ENCODE data around the gene SFXN2. TPM values are rescaled to one million over a fixed set of nuclear protein-coding genes. Genes with fewer than 3 reads are reported as not detected.
A peak's percentile ranks its signal among the peaks of the same experiment; 100 is the strongest.

The SFXN2 gene
- total RNA-seq, 4 donors from 2014 or later = 7.2 to 26.4 (median 11.3) TPM

DNA sequence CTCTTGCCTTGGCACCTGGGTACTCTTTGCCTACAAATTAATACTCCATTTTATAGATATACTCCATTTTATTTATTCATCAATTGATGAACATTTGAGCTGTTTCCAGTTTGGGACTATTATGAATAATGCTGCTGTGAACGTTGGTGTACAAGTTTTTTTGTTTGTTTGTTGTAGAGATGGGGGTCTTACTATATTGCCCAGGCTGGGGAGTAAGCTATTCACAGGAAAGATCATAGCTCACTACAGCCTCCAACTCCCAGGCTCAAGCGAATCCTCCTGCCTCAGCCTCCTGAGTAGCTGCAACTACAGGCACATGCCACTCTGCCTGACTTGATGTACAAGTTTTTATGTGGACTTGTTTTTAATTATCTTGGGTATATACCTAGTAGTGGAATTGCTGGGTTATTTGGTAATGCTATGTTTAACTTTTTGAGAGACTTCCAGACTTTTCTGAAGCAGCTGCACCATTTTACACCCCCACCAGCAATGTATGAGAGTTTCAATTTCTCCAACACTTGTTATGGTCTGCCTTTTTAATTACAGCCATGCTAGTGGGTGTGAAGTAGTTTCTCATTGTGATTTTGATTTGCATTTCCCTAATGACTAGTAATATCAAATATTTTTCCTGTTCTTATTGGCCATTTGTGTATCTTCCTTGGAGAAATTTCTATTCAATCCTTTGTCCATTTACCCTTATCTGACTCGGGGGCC lies 45.2 kb downstream of the SFXN2 start:
- DNase-seq (ENCODE audit: low spot score in 2 of 2) = no peak
- WGBS, 2 donors = 89 to 94% methylated on average over 3 of the region's 3 CpGs
- TF ChIP-seq EP300 (IDR thresholded peaks at IDR 0.05) (no peak), POLR2A (IDR thresholded peaks at IDR 0.05) (no peak)
- TF ChIP-seq, protein P1, sequence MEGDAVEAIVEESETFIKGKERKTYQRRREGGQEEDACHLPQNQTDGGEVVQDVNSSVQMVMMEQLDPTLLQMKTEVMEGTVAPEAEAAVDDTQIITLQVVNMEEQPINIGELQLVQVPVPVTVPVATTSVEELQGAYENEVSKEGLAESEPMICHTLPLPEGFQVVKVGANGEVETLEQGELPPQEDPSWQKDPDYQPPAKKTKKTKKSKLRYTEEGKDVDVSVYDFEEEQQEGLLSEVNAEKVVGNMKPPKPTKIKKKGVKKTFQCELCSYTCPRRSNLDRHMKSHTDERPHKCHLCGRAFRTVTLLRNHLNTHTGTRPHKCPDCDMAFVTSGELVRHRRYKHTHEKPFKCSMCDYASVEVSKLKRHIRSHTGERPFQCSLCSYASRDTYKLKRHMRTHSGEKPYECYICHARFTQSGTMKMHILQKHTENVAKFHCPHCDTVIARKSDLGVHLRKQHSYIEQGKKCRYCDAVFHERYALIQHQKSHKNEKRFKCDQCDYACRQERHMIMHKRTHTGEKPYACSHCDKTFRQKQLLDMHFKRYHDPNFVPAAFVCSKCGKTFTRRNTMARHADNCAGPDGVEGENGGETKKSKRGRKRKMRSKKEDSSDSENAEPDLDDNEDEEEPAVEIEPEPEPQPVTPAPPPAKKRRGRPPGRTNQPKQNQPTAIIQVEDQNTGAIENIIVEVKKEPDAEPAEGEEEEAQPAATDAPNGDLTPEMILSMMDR (IDR thresholded peaks at IDR 0.05) = no peak
- no peaks in the 10 kb centered on the region for H3K9me3 ChIP-seq
- H3K36me3 ChIP-seq = peaks cover 0 to 7% (median 0%) of the 10 kb centered on the region in 3 donors
- peak overlapping the region; percentile 2 to 87 (median 37) for H3K27ac ChIP-seq
- H3K4me3 ChIP-seq = no peak overlapping the region
- peaks cover 0 to 84% (median 22%) of the 10 kb centered on the region in 4 donors for H3K4me1 ChIP-seq
- no peaks in the 10 kb centered on the region for H3K27me3 ChIP-seq

DNA sequence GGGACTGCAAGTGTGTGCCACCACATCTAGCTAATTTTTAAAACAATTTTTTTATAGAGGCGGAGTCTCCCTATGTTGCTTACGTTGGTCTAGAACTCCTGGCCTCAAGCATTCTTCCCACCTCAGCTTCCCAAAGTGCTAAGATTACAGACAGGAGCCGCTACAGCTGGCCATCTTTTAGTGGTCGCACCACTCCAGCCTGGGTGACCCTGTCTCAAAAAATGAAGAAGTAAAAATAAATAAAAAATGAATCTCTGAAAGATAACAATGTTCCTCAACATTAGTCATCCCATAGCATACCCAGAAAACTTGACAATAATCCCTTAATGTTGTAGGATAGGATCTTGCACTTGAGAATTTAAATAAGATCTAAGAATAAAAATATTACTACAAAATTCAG lies 47.5 kb downstream of the SFXN2 start:
- H3K9me3 ChIP-seq = no peaks in the 10 kb centered on the region
- H3K27ac ChIP-seq = peak overlapping the region in 2 of 4 donors; percentile 19 to 87
- no peak overlapping the region for H3K4me3 ChIP-seq
- TF ChIP-seq, protein P1 (IDR thresholded peaks at IDR 0.05) = no peak
- TF ChIP-seq EP300 (IDR thresholded peaks at IDR 0.05) = no peak
- TF ChIP-seq POLR2A (IDR thresholded peaks at IDR 0.05) = no peak
- WGBS, 2 donors = 94 to 96% methylated on average over 4 of the region's 4 CpGs
- no peak for DNase-seq (ENCODE audit: low spot score in 2 of 2)
- H3K36me3 ChIP-seq = peaks cover 0 to 14% (median 0%) of the 10 kb centered on the region in 3 donors
- H3K27me3 ChIP-seq = no peaks in the 10 kb centered on the region
- peaks cover 0 to 89% (median 26%) of the 10 kb centered on the region in 4 donors for H3K4me1 ChIP-seq

DNA sequence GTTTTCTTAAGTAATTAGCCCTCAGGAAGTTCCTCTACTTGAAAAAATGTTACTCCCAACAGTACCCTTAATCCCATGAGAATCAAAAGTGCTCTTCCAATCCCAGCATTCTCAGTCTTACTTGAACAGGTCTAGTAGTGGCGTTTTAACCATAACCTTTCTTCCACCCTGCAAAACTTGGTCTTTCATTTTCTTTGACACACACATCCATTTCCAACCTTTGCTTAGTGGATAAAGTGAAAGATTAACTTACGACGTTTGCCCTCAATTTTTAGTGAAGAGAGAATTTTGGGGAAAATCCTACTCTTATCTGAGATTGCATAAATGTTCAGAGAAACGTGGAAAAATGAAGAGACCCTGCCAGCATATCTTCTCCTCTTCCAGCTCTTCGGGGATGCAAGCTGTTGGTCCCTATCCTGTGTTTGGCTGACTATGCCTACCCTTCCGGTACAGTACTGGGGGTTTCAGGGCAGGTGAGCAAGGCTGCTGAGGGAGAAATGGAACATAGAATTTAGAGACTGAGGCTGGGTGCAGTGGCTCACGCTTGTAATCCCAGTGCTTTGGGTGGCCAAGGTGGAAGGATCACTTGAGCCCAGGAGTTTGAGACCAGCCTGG lies 48.1 kb downstream of the SFXN2 start:
- no peak for DNase-seq (ENCODE audit: low spot score in 2 of 2)
- TF ChIP-seq, protein P1 (IDR thresholded peaks at IDR 0.05) = no peak
- H3K4me1 ChIP-seq = peaks cover 0 to 90% (median 26%) of the 10 kb centered on the region in 4 donors
- H3K27me3 ChIP-seq = no peaks in the 10 kb centered on the region
- 79 to 84% methylated on average over 7 of the region's 7 CpGs for WGBS, 2 donors
- no peak overlapping the region for H3K4me3 ChIP-seq
- no peaks in the 10 kb centered on the region for H3K9me3 ChIP-seq
- peaks cover 0 to 14% (median 0%) of the 10 kb centered on the region in 3 donors for H3K36me3 ChIP-seq
- peak overlapping the region in 1 of 4 donors; percentile 87 for H3K27ac ChIP-seq

DNA sequence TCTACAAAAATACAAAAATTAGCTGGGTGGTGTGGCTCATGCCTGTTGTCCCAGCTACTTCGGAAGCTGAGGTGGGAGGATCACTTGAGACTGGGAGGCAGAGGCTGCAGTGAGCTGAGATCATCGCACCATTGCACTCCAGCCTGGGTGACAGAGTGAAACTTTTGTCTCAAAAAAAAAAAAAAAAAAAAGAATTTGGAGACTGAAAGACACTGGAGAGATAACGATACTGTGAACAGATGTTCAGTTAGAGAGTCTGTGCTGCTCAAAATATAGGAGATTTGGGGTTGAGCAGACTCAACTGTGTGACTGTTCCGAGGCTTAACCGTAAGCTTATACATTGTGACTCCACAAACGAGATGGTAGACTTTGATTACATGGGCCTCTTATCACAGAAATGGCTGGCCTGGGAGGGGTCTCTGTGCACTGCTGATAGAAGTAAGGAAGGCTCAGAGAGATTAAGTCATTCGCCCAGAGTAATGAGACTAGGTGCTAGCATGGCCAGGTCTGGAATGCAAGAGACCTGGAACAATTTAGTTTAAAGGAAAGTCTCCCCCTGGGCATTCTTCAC lies 48.7 kb downstream of the SFXN2 start:
- TF ChIP-seq, protein P1 (IDR thresholded peaks at IDR 0.05) = no peak
- TF ChIP-seq POLR2A (IDR thresholded peaks at IDR 0.05) (no peak), EP300 (IDR thresholded peaks at IDR 0.05) (no peak)
- Histone ChIP-seq H3K27me3 (no peaks in the 10 kb centered on the region), H3K27ac (peak overlapping the region in 1 of 4 donors; percentile 87), H3K36me3 (peaks cover 0 to 14% (median 0%) of the 10 kb centered on the region in 3 donors), H3K4me3 (no peak overlapping the region), H3K4me1 (peaks cover 0 to 91% (median 29%) of the 10 kb centered on the region in 4 donors), H3K9me3 (no peaks in the 10 kb centered on the region)
- WGBS, 2 donors = 70 to 75% methylated on average over 7 of the region's 7 CpGs
- no peak for DNase-seq (ENCODE audit: low spot score in 2 of 2)

Measured in tibial nerve (tissue), 4 donors.